Right lobe of liver (tissue), 4 donors: ENCODE results near the gene DENND11.

Source experiments
- CTCF ChIP-seq, 4 donors: fragments of 200-600 bp in 3 of 4; fragments of 450-650 bp in 1 of 4; IDR thresholded peaks; one replicate each; pipeline versions ENCODE4 v1.5.1 to v1.8.0; 2016 to 2022; ENCODE audit warnings: antibody characterized with exemption in 4 of 4, mild to moderate bottlenecking in 2 of 4
- POLR2A ChIP-seq: fragments of 450-650 bp; IDR thresholded peaks from one replicate; pipeline ENCODE4 v1.6.1; 2017; ENCODE audit warnings: antibody characterized with exemption, mild to moderate bottlenecking
- donor health status: DM: no; HTN: no; CAD: no.
- donor health status: DM: no; HTN: no; CAD: no.
- donor health status: DM: no; HTN: yes; CAD: no.

GRCh38 chr7:141702892-141703291 is 926 bp upstream of the DENND11 start:
- TF ChIP-seq CTCF (IDR thresholded peaks at IDR 0.05) (no peak), POLR2A (no peak)
